Measurements from ENCODE around the gene EPM2A.
"Not testable (repeated sequence)": the region's sequence is repeated elsewhere in the genome, so short reads cannot be mapped to it uniquely, and the experiment has no call there.

EPM2A gene

DNA sequence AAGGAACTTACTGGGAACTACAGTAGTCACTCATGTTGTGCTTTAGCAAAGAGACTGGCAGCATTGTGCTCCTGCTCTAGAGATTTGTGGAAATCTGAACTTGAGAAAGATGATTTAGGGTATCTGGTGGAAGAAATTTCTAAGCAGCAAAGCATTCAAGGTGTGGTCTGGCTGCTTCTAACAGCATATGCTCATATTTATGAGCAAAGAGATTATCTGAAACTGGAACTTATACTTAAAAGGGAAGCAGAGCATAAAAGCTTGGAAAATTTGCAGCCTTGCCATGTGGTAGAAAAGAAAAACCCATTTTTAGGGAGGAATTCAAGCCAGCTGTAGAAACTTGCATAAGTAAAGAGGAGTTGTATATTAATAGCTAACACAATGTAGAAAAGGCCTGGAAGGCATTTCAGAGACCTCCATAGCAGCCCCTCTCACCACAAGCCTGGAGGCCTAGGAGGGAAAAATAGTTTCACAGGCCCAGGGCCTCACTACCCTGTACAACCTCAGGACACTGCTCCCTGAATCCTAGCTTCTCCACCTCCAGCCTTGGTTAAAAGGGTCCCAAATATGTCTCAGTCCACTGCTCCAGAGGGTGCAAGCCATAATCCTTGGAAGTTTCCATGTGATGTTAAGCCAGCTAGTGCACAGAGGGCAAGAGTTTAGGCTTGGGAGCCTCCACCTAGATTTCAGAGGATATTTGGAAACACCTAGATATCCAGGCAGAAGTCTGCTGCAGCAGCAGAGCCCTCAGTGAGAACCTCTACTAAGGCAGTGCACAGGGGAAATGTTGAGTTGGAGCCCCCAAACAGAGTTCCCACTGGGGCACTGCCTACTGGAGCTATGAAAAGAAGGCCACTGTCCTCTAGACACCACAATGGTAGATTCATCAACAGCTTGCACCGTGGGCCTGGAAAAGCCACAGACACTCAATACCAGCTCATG is 6.6 kb downstream of the EPM2A start:
- no peak for DNase-seq

DNA sequence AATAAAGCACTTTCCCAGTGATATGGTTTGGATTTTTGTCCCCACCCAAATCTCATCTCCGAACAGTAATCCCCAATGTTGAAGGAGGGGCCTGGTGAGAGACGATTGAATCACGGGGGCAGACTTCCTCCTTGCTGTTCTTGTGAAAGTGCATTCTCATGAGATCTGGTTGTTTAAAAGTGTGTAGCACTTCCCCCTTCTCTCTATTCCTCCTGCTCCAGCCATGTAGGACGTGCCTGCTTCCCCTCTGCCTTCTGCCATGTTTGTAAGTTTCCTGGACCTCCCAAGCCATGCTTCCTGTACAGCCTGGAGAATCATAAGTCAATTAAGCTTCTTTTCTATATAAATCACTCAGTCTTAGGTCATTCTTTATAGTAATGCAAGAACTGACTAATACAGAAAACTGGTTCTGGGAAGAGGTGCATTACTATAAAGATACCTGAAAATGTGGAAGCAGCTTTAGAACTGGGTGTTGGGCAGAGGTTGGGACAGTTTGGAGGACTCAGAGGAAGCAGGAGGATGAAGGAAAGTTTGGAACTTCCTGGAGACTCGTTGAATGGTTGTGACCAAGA is 7.4 kb downstream of the EPM2A start:
- no peak for DNase-seq

DNA sequence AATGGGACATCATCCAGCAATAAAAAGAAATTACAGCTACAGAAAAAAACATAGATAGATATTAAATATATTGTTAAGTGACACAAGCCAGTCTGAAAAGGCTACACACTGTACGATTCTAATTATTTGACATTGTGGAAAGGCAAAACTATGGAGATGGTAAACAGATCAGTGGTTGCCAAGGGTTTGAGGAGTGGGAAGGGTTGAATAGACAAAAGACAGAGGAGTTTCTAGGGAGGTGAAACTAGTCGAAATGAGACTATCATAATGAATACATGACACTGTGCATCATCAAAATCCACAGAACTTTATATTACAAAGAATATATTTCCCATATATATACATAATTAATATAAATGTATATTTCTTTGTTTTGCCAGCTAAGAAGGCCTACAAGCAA is 9.8 kb downstream of the EPM2A start:
- DNase-seq: no peak

DNA sequence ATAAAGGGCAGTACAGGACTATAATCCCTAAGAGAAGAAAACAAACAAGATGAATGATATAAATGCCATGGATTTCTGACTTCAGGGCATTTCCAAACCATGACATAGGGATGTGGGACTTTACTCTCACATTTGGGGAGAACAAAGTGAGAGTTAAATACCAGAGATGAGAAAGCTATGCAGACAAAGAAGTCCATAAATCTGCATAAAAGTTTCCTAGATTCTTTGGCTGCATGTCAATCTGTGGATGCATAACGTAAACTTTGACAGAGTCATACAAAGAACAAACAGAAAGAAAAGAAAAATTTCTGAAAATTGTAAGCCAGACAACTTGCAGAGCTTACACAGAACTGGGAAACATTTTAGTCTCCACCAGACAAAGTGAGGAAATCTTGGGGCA is 11.7 kb downstream of the EPM2A start:
- DNase-seq: no peak

DNA sequence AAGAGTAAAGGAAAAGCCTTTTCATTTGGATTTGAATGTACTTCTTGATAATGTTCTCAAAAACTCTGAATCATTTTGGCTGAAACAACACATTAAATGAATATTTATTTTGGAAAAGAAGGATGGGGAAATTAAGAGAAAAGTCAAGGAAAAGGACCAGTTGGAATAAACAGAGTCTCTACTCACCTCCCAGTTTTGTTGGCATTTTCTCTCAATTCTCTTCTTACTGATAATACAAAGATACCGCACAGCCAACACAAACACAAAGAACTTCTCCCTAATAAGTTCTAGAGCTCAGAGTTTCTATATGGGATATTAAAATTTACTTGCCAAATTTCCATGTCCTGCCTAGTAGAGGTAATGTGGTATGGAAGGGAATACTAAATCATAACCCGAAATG is 13.1 kb downstream of the EPM2A start:
- DNase-seq: no peak

DNA sequence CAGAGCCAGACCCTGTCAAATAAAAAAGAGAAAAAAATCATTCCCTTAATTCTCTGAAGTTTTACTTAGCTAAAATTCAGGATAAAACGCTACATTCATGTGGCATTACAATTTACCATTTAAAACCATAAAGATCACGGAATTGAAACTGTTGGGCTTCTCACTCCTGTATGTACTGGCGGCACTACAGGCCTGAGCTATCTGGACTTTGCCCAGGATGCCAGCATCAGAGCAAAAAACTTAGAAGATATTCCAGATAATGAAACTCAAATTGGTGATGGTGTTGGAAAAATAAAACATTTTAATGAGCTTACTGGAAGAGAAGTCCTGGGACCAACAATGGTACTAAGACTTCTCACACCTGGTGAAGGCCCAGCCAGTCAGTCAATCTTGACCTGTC is 14.2 kb downstream of the EPM2A start:
- DNase-seq: no peak

DNA sequence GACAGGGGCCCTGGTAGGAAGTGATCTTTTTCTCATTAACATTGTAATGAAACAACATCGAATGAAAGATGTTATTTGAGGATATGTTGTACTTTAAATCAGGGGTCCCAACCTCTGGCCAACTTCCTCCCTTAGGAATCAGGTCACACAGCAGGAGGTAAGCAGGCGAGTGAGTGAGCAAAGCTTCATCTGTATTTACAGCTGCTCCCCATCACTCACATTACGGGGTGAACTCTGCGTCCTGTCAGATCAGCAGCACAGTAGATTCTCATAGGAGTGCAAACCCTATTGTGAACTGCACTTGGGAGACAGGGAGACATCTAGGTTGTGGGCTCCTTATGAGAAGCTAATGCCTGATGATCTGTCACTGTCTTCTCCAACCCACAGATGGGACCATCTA is 19.9 kb downstream of the EPM2A start:
- no peak for DNase-seq

DNA sequence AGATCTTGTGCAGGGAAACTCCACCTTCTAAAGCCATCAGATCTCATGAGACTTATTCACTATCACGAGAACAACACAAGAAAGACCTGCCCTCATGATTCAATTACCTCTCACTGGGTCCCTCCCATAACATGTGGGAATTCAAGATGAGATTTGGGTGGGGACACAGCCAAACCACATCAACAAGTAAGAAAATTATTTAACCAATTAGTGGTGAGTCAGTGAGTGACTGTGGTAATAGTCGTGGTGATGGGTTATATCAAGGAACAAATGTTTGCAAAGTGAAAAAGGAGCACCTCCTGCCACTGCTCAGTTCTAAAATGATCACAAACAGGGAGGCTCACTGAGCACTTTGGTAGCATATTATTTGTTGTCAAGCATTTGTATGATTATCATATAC is 20.6 kb downstream of the EPM2A start:
- no peak for DNase-seq

DNA sequence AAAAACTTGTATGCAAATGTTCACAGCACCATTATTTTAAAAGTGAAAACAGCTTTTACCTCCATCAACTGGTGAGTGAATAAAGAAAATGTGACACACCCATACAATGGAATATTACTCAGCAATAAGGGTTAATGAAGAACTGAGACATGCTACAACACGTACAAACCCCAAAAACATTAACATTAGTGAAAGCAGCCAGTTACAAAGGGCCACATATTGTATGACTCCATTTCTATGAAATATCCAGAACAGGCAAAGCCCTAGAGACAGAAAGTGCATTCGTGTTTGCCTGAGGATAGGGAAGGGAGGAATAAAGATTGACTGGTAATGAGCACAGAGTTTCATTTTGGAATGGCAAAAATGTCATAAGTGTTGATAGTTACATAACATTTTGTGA is 21.5 kb downstream of the EPM2A start:
- DNase-seq: no peak

DNA sequence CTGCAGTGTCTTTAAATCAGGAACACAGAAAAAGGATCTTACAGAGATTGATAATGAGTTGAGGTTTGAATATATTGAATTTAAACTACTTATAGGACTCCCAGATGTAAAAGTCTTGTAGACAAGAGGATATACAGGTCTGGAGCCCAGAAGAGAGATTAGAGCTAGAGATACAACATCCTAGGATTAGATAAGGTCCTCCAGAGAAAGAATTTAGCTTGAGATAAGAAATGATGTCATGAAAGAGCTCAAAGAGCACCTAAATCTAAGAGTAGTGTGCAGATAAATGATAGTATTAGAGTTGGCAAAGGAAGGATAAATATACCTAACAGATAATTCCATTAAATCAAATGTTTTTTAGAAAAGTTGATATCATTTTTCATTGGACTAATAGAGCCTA is 23.9 kb downstream of the EPM2A start:
- no peak for DNase-seq

DNA sequence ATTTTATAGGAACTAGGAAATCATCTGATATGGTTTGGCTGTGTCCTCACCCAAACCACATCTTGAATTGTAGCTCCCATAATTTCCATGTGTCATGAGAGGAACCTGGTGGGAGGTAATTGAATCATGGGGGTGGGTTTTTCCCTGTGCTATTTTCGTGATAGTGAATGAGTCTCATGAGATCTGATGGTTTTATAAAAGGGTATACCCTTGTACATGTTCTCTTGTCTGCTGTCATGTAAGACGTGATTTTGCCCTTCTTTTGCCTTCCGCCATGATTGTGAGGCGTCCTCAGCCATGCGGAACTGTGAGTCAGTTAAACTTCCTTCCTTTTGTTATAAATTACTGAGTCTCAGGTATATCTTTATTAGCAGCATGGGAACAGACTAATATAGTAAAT is 27.9 kb downstream of the EPM2A start:
- DNase-seq: no peak

DNA sequence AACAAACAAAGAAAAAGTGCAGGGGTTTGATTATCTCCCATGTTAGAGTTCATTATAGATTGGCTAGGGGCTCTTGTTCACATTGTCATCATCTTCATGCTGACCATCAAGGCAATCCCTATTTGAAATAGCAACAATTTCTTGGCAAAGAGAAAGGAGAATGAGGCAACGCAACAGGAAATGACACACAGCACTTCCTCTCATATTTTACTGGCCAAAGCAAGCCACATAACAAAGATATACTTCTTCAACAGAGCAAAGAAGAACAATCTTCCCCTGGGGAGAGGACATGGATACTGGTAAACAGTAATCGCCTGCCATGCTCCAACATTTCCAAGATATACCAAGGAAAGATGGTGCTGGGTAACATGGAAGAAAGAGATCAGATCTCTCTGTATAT is 29.8 kb downstream of the EPM2A start:
- no peak for DNase-seq

DNA sequence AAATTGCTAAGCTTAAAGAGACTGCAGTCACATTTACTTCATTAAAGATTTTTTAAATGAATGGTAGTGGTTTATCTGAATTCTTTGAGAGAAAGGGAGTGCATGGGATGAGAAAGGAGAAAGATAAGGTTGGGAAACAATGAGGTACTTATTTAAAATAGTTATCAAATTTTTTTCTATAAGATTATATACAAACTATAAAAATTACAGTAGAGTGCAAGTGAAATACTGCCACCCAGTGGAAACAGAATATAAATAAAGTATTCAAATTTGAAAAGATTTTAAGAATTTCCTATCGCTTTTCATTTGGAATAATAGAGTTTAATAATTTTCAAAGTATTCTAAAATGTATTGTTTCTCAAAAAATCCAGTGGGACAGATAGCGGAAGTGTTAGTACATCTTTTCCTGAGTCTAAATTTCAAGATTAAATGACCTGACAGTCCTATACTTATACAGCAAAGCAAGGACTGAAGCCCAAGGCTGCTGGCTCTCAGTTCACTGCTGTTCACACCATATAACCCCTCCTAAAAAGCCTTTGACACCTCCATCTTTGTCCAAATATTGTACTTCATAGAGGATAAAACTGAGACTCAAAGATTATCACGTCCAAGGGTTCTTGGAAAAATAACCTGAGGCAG is 31.1 kb downstream of the EPM2A start:
- no peak for DNase-seq

DNA sequence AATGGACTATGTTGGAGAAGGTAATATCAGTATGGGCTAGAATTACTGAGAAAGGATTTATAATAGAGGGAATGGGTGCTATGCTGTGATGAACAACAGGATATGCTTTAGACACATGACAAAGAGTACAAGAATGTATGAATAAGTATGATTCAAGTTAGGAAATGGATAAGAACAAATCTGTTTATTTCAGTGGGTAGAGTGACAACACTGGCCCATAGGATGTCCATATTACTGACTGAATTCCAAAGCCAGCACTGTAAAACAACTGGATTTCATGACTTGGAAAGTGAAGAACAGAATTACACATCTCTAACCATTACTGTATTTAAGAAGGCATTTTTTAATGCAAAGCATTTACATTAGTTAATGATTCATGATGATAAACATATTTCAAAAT is 35.9 kb downstream of the EPM2A start:
- no peak for DNase-seq

DNA sequence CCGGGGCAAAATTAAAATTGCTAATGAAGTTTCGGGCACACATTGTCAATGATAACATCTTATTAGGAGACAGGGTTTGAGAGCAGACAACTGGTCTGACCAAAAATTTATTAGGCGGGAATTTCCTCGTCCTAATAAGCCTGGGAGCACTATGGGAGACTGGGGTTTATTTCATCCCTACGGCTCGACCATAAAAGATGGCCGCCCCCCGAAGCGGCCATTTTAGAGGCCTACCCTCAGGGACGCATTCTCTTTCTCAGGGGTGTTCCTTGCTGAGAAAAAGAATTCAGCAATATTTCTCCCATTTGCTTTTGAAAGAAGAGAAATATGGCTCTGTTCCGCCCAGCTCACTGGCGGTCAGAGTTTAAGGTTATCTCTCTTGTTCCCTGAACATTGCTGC is 37.9 kb downstream of the EPM2A start:
- DNase-seq: not testable (repeated sequence)

DNA sequence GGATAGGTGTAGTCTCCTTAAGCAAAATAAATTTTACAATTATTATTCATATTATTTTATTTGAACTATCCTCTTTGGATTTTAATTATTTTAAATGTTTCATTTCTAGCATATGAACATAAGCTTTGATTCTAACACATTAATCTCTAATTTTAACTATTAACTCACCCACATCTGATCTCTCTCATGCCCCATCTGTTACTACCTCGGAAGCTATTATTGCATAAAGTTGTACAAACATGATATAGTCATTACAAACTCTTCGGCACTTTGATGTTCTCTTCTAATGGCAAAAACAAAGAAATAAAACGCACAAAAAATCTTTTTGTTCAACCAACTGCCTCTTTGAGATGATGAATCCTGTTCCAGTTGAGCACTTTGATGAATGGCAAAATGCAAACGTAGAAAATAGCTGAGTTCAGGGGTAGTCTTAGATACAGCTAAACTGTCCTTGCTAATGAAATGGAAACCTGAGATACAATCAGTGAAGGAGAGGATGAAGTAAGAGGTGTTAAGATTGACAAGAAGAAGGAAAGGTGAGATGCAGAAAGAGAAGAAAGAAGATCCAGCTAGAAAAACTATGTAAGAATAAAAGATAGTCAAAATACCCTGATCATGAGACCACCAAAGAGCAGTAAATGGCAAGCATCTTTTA is 41.1 kb downstream of the EPM2A start:
- DNase-seq: no peak

DNA sequence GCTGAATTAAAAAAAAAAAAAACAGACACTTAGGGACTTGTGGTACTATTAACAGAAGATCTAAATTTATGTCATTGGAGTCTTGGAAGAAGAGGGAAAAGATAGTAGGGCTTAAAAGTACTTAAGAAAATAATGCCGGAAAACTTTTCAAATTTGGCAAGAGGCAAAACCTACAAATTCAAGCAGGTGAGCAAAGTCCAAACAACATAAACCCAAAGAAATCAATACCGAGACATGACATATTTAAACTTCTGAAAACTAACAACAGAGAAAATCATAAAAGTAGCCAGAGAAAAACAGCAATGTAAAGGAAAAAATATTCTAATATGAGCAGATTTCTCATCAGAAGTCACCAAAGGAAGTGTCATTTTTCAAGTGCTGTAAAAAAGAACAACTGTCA is 44.4 kb downstream of the EPM2A start:
- DNase-seq: no peak

DNA sequence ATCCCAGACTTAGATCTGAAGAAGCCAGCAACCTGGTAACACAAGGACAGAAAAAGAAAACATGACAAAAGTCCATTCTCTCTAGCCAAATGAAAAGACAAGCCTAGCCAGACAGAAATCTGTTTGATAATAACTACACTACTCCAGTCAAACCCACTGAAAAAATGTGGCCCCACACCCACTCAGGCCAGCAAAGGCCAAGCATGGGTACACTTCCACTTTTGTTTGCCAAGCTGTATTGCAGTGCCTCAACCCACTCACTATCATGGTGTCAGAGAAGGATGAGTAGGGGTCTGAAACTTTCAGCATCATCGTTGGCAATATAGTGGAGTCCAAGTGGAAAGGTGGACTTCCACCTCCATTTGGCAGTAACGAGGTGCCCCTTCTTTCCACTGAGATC is 45.8 kb downstream of the EPM2A start:
- DNase-seq: no peak

DNA sequence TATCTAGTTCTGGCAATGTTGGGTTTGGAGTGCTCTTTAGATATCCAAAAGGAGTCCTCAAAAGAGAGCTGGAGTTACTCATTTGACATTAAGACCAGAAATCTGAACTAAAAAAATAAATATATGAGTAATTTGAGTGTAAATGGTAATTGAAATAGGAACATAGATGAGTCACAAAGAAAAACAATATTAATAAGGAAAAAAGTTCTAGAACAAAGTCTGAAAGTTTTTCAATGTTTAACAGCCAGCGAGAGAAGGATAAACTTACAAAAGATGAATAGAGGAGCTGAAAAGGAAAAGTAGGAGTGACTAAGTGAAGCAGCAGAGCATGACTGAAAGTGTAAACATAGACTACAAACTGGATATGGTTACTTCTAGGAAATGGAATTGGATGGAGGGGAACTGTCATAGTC is 46.8 kb downstream of the EPM2A start:
- no peak for DNase-seq

DNA sequence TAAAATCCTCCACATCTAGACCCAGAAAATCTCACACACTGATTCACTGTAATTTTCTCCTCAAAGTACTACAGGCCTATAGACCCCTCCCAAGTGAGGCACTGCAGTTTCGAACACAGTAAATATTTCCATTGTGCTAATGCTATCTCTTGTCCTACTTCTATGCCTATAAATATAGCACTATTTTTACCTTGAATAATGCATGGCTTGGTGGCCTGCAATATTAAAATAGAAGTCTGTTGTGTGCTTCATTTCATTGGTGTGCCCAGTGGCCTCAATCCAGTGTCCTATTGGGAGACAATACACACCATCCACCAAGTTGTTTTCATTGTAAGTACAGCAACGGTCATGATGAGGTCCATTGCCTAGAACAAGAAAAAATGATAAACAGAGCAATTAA is 49.4 kb downstream of the EPM2A start:
- DNase-seq: no peak

DNA sequence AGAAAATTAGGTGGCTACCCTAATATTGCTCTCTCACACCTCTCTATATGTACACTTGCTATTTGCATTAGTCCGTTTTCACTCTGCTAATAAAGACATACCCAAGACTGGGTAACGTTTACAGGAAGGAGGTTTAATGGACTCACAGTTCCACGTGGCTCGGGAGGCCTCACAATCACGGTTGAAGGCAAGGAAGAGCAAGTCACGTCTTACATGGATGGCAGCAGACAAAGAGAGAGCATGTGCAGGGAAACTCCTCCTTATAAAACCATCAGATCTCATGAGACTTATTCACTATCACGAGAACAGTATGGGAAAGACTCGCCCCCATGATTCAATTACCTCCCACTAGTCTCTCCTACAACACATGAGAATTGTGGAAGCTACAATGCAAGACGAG is 53.4 kb downstream of the EPM2A start:
- DNase-seq: no peak

DNA sequence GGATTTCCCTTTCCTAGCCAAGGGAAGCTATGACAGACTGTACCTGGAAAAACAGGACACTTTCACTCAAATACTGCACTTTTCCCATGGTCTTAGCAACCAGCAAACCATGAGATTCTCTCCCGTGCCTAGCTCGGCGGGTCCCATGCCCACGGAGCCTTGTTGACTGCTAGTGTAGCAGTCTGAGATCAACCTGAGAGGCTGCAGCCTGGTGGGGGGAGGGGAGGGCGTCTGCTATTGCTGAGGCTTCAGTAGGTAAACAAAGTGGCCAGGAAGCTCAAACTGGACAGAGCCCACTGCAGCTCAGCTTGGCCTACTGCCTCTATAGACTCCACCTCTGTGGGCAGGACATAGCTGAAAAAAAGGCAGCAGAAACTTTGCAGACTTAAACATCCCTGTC is 61.8 kb downstream of the EPM2A start:
- DNase-seq: no peak

DNA sequence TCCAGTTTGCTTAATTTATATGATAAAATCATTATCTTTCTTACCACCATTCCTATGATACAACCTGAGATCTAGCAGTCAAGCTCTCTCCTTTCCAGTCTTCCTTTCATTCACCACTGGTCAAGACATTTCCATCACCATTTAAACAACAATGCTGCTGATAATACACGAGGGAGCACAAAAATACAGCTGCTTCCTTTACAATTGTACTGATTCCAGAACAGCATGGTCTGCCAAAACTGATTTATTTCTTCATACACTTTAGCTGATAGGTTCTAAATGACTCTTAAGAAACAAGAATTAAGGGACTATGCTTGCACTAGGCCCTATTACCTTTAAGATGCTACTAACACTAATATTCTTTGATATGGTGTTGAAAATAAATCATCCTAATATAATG is 65.0 kb downstream of the EPM2A start:
- DNase-seq: no peak

DNA sequence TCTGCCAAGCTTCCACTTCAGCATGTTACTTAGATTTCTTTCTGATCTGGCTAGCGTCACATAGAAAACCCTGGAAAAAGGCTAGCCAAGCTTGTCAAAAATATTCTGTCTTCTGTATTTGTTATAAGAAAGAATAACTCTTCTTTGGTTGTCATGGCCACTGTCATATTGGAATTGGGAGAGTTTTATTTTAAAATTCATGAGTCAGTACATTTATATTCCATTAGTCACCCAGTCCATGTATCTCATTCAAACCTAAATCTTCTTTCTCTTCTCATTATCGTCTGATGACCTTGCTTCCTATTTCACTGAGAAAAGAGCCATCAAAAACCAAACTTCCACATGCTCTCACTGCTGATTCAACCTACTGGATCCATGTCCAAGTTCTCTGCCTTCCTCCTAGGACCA is 65.7 kb downstream of the EPM2A start:
- no peak for DNase-seq

Measured in femur (tissue), 1 donor.